ENCODE data around the gene NPAS4. TPM values are rescaled to one million over a fixed set of nuclear protein-coding genes. Genes with fewer than 3 reads are reported as not detected.

Gene NPAS4
- polyA plus RNA-seq, 1 donor, result 0.21 TPM

Other genes starting within 250 kb of the NPAS4 start
- gene KLC2, start 163.3 kb upstream of the NPAS4 start, polyA plus RNA-seq (ENCODE audit: insufficient read length), result 22.7 TPM
- gene RAB1B, start 152.4 kb upstream of the NPAS4 start, polyA plus RNA-seq (ENCODE audit: insufficient read length), result 96.1 TPM
- gene CNIH2, start 142.9 kb upstream of the NPAS4 start, polyA plus RNA-seq (ENCODE audit: insufficient read length), result 3.2 TPM
- gene YIF1A, start 131.9 kb upstream of the NPAS4 start, polyA plus RNA-seq (ENCODE audit: insufficient read length), result 42.6 TPM
- not detected for gene TMEM151A, start 129.1 kb upstream of the NPAS4 start, polyA plus RNA-seq (ENCODE audit: insufficient read length)
- gene CD248, start 104.0 kb upstream of the NPAS4 start, polyA plus RNA-seq (ENCODE audit: insufficient read length), result 106 TPM
- 11.5 TPM for gene RIN1, start 84.6 kb upstream of the NPAS4 start, polyA plus RNA-seq (ENCODE audit: insufficient read length)
- 21.8 TPM for gene BRMS1, start 75.9 kb upstream of the NPAS4 start, polyA plus RNA-seq (ENCODE audit: insufficient read length)
- 22.0 TPM for gene B4GAT1, start 73.4 kb upstream of the NPAS4 start, polyA plus RNA-seq (ENCODE audit: insufficient read length)
- gene SLC29A2, start 49.3 kb upstream of the NPAS4 start, polyA plus RNA-seq (ENCODE audit: insufficient read length), result 40.8 TPM
- 45.9 TPM for gene MRPL11, start 17.8 kb downstream of the NPAS4 start, polyA plus RNA-seq (ENCODE audit: insufficient read length)
- 8.6 TPM for gene PELI3, start 45.9 kb downstream of the NPAS4 start, polyA plus RNA-seq (ENCODE audit: insufficient read length)
- 25.7 TPM for gene DPP3, start 59.4 kb downstream of the NPAS4 start, polyA plus RNA-seq (ENCODE audit: insufficient read length)
- 21.4 TPM for gene BBS1, start 89.6 kb downstream of the NPAS4 start, polyA plus RNA-seq (ENCODE audit: insufficient read length)
- 4.6 TPM for gene ZDHHC24, start 125.0 kb downstream of the NPAS4 start, polyA plus RNA-seq (ENCODE audit: insufficient read length)
- 141 TPM for gene ACTN3, start 125.9 kb downstream of the NPAS4 start, polyA plus RNA-seq (ENCODE audit: insufficient read length)
- gene CTSF, start 147.6 kb downstream of the NPAS4 start, polyA plus RNA-seq (ENCODE audit: insufficient read length), result 27.0 TPM
- 0.25 TPM for gene CCDC87, start 172.0 kb downstream of the NPAS4 start, polyA plus RNA-seq (ENCODE audit: insufficient read length)
- gene CCS, start 172.2 kb downstream of the NPAS4 start, polyA plus RNA-seq (ENCODE audit: insufficient read length), result 39.3 TPM
- 51.5 TPM for gene RBM14, start 195.6 kb downstream of the NPAS4 start, polyA plus RNA-seq (ENCODE audit: insufficient read length)
- gene RBM4, start 217.7 kb downstream of the NPAS4 start, polyA plus RNA-seq (ENCODE audit: insufficient read length), result 141 TPM